Activated CD8-positive, alpha-beta T cell treated with anti-CD3 and anti-CD28 coated beads, Interleukin-2, amount 10 ng/mL, durations not matched to agents 7 days and 5 days (primary cell): Measurements from ENCODE around the gene PHAF1. TPM values are rescaled to one million over a fixed set of nuclear protein-coding genes. Genes with fewer than 3 reads are reported as not detected.
"Not testable (repeated sequence)": the region's sequence is repeated elsewhere in the genome, so short reads cannot be mapped to it uniquely, and the experiment has no call there.

ENCODE experiments used
- ATAC-seq: fragments of 150-1000 bp; cut with Tn5 transposase; one replicate; pipeline ENCODE4 v1.10.0; 2021; ENCODE audit warnings: moderate library complexity
- CTCF ChIA-PET: fragments of 350-600 bp; sonication (Branson Sonifier 250); formaldehyde crosslinking; loops from one replicate; lab custom pipeline; 2021; ENCODE audit warnings: antibody characterized with exemption; lab: Charles Lee
- POLR2A ChIA-PET: fragments of 350-600 bp; sonication (Branson Sonifier 250); formaldehyde crosslinking; loops from one replicate; lab custom pipeline; 2021; ENCODE audit warnings: antibody characterized with exemption; lab: Charles Lee
- DNase-seq: peaks from one replicate; pipeline ENCODE4 v3.0.0-alpha.2; 2020
- H3K27ac Mint-ChIP-seq: one replicate; pipeline ENCODE4 v1.8.0; 2021; ENCODE audit warnings: mild to moderate bottlenecking, mixed read lengths
- H3K27me3 Mint-ChIP-seq: one replicate; pipeline ENCODE4 v1.8.0; 2021; ENCODE audit warnings: low read depth, mixed read lengths
- H3K36me3 Mint-ChIP-seq: one replicate; pipeline ENCODE4 v1.8.0; 2021; ENCODE audit warnings: low read depth, mixed read lengths
- H3K4me1 Mint-ChIP-seq: one replicate; pipeline ENCODE4 v1.8.0; 2021; ENCODE audit warnings: low read depth, mixed read lengths
- H3K4me3 Mint-ChIP-seq: one replicate; pipeline ENCODE4 v1.8.0; 2021; ENCODE audit warnings: mild to moderate bottlenecking, mixed read lengths
- H3K9me3 Mint-ChIP-seq: one replicate; pipeline ENCODE4 v1.8.0; 2022; ENCODE audit warnings: mixed read lengths; ENCODE audit not compliant: insufficient read depth
- total RNA-seq, 2 experiments: library from RNA; stranded (reverse); gene quantifications; one replicate each; pipeline ENCODE4 v1.2.3, GENCODE V29; 2021

The PHAF1 gene
- total RNA-seq, 2 experiments from 2014 or later, result 16.5 TPM

DNA sequence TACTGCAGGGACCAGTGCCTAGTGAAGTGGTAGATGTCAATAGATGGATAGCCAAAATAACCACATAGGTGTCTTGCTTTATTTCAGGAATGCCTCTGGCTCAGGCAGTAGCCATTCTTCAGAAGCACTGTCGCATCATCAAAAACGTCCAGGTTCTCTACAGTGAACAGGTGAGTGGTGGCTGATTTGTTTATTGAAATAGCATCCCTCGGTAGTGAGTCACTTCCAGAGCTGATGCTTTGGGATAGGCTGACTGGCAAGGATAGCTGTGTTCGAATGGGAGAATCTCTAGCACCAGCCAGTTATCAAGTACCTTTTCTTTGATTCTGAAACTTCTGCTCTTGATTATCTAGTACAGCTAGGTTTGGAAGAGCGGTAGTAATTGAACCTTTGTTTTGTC is 10.3 kb downstream of the PHAF1 start:
- H3K4me1 Mint-ChIP-seq, result peaks cover 1% of the 10 kb centered on the region
- ChIA-PET CTCF (interaction anchor here (0.7 to 1.6 kb wide), 4 partner anchors 9 to 102 kb away, joined by 3 to 6 read pairs (median 5); no protein-coding TSS in a partner anchor), POLR2A (interaction anchor here (1.0 kb wide), 1 partner anchor 92 kb away, joined by 3 read pairs; no protein-coding TSS in a partner anchor)
- ATAC-seq, result no peak
- H3K27ac Mint-ChIP-seq, result no peak overlapping the region
- peaks cover 19% of the 10 kb centered on the region for H3K36me3 Mint-ChIP-seq
- DNase-seq, result no peak
- no peaks in the 10 kb centered on the region for H3K27me3 Mint-ChIP-seq
- no peaks in the 10 kb centered on the region for H3K9me3 Mint-ChIP-seq
- H3K4me3 Mint-ChIP-seq, result no peak overlapping the region

DNA sequence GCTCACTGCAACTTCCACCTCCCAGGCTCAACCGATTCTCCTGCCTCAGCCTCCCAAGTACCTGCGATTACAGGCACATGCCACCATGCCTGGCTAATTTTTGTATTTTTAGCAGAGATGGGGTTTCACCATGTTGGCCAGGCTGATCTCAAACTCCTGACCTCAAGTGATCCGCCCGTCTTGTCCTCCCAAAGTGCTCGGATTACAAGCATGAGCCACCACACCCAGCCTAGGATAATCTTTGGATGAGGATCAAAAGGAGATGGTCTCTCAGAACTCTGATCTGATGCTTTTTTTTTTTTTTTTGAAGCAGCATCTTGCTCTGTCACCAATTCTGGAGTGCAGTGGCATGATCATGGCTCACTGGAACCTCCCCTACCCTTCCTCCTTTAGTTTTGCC is 13.1 kb downstream of the PHAF1 start:
- POLR2A ChIA-PET, DNase-seq, H3K27ac Mint-ChIP-seq, H3K9me3 Mint-ChIP-seq, ATAC-seq, CTCF ChIA-PET, H3K27me3 Mint-ChIP-seq, H3K4me3 Mint-ChIP-seq, H3K4me1 Mint-ChIP-seq: not testable (repeated sequence)
- peaks cover 28% of the 10 kb centered on the region for H3K36me3 Mint-ChIP-seq

DNA sequence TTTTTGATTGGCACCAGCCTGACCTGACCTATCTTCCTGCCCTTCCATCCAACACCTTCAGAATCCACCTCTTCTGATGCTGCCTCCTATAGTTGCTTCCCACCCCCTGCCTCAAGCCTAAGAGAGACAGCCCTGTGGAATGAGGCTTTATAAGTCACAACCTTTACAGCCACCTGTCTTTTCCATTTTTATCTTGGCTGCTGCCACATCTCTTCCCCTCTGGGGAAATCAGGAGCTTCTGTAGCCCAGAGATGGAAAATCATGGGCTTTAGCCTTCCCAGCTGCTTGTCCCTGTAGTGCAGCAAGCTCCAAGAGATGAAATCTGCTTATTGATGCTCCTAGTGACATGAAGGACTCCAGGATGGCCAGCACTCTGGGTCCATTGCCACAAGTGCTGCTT is 18.7 kb downstream of the PHAF1 start:
- no peak overlapping the region for H3K27ac Mint-ChIP-seq
- ChIA-PET CTCF (interaction anchor here (1.0 to 2.6 kb wide), 4 partner anchors 9 to 110 kb away, joined by 3 to 14 read pairs (median 5); partner anchors contain the start of gene B3GNT9), POLR2A (interaction anchor here (1.0 kb wide), 1 partner anchor 10 kb away, joined by 3 read pairs; no protein-coding TSS in a partner anchor)

DNA sequence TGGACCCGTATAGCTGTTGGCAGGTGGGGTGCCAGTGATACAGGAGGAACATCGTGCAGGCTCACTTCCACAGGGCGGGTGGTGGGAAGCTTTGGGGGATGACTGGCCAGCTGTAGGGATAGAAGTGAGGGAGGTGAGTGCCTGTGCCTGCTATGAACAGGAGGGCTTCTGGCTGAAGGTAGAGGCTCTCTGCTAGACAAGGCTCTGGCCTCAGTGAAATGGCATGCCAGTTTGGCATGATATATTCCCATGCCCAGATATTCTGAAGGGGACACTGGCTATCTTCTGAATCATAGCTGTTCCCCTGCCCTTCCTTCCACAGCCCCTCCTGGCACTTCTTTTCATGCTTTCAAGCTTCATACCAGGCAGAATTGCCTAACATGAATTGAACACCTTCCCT is 19.1 kb downstream of the PHAF1 start:
- no peaks in the 10 kb centered on the region for H3K4me1 Mint-ChIP-seq
- no peak for DNase-seq
- H3K9me3 Mint-ChIP-seq, result no peaks in the 10 kb centered on the region
- H3K27ac Mint-ChIP-seq, result no peak overlapping the region
- H3K36me3 Mint-ChIP-seq, result peaks cover 32% of the 10 kb centered on the region
- ChIA-PET CTCF (interaction anchor here (1.0 to 2.6 kb wide), 4 partner anchors 9 to 111 kb away, joined by 3 to 14 read pairs (median 4); no protein-coding TSS in a partner anchor), POLR2A (interaction anchor here (1.0 kb wide), 1 partner anchor 9 kb away, joined by 3 read pairs; no protein-coding TSS in a partner anchor)
- no peak for ATAC-seq
- H3K4me3 Mint-ChIP-seq, result no peak overlapping the region
- no peaks in the 10 kb centered on the region for H3K27me3 Mint-ChIP-seq

More for the DNA sequence above, 18.7 kb downstream of the PHAF1 start:
- Mint-ChIP-seq H3K4me1 (no peaks in the 10 kb centered on the region), H3K27me3 (no peaks in the 10 kb centered on the region), H3K36me3 (peaks cover 33% of the 10 kb centered on the region), H3K9me3 (no peaks in the 10 kb centered on the region), H3K4me3 (no peak overlapping the region)
- ATAC-seq, result no peak
- no peak for DNase-seq

DNA sequence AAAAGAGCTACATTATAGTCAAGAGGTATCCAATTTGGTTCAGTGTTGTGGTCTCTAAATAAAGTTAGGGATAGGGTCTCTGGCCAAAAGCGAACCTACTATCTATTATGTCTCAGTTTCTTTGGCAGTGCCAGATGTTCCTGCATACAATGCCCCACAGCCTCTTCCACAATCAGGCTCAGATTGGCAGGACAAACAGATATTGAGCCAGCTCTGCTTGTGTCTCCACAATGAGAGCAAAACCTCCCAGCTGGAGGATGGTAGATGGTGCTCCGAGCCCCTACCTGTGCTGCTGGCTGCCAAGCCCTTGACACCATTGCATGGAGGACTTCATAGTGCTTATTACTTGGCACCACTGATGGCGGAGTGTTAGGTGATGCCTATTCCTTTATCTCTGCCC is 19.7 kb downstream of the PHAF1 start:
- ATAC-seq (no peak), DNase-seq (no peak)
- peaks cover 36% of the 10 kb centered on the region for H3K36me3 Mint-ChIP-seq
- ChIA-PET POLR2A (interaction anchor here (0.6 to 1.0 kb wide), 2 partner anchors 9 to 17 kb away, joined by 3 to 6 read pairs; no protein-coding TSS in a partner anchor), CTCF (interaction anchor here (1.0 to 2.6 kb wide), 6 partner anchors 10 to 111 kb away, joined by 3 to 14 read pairs (median 4); partner anchors contain the start of genes FBXL8 and TRADD)
- H3K4me1 Mint-ChIP-seq, result no peaks in the 10 kb centered on the region
- no peak overlapping the region for H3K27ac Mint-ChIP-seq
- no peak overlapping the region for H3K4me3 Mint-ChIP-seq
- H3K27me3 Mint-ChIP-seq, result no peaks in the 10 kb centered on the region
- H3K9me3 Mint-ChIP-seq, result no peaks in the 10 kb centered on the region

DNA sequence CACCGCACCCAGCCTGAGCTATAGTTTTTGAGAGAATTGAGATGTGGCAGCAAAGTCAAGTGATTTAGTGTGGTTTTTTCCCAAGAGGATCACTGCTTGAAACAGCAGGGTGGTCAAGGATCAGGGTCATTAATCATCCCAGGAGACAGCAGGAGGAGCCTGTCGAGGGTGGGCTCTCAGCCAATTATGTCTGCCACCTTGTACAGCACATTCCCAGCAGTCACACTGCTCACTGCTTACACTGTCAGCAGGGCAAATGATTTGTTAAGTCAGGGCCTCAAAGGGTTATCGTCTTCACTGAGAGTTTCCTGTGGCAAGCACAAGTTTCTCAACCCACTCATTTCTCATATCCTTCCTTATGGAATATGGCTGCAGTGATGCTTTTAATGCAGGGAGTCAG is 27.9 kb downstream of the PHAF1 start:
- DNase-seq (no peak), ATAC-seq (no peak)
- Mint-ChIP-seq H3K27me3 (no peaks in the 10 kb centered on the region), H3K4me3 (no peak overlapping the region), H3K4me1 (no peaks in the 10 kb centered on the region), H3K9me3 (no peaks in the 10 kb centered on the region), H3K36me3 (peaks cover 39% of the 10 kb centered on the region), H3K27ac (no peak overlapping the region)
- ChIA-PET CTCF (interaction anchor here (1.9 kb wide), 1 partner anchor 18 kb away, joined by 7 read pairs; no protein-coding TSS in a partner anchor), POLR2A (interaction anchor here (0.9 kb wide), 1 partner anchor 9 kb away, joined by 3 read pairs; no protein-coding TSS in a partner anchor)

DNA sequence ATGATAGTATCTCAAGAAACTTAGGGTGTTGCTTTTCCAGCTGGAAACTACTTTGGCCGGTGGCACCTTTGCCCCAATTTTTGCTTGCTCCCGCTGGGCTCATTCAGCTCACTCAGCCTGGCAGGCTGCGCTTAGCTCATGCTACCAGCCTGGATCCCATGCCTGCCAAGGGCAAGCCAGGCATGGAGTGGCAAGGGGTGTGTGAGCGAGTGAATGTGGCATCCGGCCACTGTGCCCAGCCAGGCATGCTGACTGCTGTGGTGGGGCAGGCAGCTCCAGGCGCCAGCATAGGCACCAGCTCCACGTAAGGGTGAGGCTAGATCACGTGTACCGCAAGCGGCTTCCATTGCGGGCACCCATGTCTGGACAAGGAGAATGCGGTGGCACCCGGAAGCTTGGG is 31.6 kb downstream of the PHAF1 start:
- H3K9me3 Mint-ChIP-seq, result no peaks in the 10 kb centered on the region
- ATAC-seq (no peak), DNase-seq (no peak)
- H3K27ac Mint-ChIP-seq, result no peak overlapping the region
- ChIA-PET POLR2A (interaction anchor here (0.7 to 0.9 kb wide), 3 partner anchors 17 to 51 kb away, joined by 3 to 4 read pairs (median 4); no protein-coding TSS in a partner anchor), CTCF (interaction anchor here (0.9 to 4.1 kb wide), 6 partner anchors 9 to 246 kb away, joined by 3 to 22 read pairs (median 4); no protein-coding TSS in a partner anchor)
- H3K4me1 Mint-ChIP-seq, result no peaks in the 10 kb centered on the region
- H3K27me3 Mint-ChIP-seq, result no peaks in the 10 kb centered on the region
- H3K4me3 Mint-ChIP-seq, result no peak overlapping the region
- peaks cover 44% of the 10 kb centered on the region for H3K36me3 Mint-ChIP-seq

DNA sequence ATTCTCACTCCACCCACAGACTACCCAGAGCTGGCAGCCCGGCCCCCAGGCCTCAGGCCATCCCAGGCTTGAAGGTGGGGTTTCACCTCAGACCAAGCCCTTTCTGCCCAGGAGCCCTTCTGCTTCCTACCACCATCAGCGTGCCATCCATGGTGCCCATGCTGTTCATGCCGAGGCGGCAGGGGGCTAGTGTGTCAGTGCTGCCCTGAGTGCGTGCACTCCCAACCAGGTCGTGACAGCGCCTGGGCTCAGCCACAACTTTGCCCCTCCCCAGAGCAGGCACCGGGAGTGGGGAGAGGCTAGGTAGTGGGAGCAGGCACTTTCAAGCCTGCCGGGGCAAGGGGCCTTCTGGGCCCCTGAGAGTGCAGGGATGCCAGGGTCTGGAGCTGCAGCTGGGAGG is 32.6 kb downstream of the PHAF1 start:
- no peak for DNase-seq
- Mint-ChIP-seq H3K4me1 (no peaks in the 10 kb centered on the region), H3K27me3 (no peaks in the 10 kb centered on the region), H3K36me3 (peaks cover 44% of the 10 kb centered on the region), H3K27ac (no peak overlapping the region), H3K9me3 (no peaks in the 10 kb centered on the region), H3K4me3 (no peak overlapping the region)
- ChIA-PET POLR2A (no interaction called here), CTCF (no interaction called here)
- ATAC-seq, result no peak

DNA sequence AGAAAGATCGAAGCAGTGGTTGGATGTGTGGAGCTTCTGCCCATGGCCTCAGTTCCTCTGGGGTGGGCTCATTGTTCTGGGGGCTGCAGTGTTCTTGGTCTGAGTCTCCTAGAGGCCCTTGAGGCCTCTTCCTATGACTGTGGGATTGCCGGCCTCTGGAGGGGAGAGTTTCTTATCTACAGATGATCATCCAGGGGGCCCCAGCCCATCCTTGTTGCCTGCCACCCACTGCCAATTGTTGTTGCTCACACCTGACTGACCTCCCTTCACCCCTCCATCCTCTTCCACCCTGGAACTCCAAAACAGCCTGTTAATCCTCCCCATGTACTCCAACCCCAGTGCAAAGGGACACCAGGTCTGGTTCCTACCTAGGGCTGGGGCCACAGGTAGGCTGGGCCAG is 35.2 kb downstream of the PHAF1 start:
- ChIA-PET CTCF (interaction anchor here (0.9 to 3.0 kb wide), 2 partner anchors 10 to 127 kb away, joined by 3 to 13 read pairs; no protein-coding TSS in a partner anchor), POLR2A (no interaction called here)
- H3K9me3 Mint-ChIP-seq, result no peaks in the 10 kb centered on the region
- ATAC-seq (no peak), DNase-seq (no peak)
- no peaks in the 10 kb centered on the region for H3K27me3 Mint-ChIP-seq
- H3K4me3 Mint-ChIP-seq, result no peak overlapping the region
- H3K27ac Mint-ChIP-seq, result no peak overlapping the region
- peaks cover 3% of the 10 kb centered on the region for H3K4me1 Mint-ChIP-seq
- H3K36me3 Mint-ChIP-seq, result peaks cover 55% of the 10 kb centered on the region

DNA sequence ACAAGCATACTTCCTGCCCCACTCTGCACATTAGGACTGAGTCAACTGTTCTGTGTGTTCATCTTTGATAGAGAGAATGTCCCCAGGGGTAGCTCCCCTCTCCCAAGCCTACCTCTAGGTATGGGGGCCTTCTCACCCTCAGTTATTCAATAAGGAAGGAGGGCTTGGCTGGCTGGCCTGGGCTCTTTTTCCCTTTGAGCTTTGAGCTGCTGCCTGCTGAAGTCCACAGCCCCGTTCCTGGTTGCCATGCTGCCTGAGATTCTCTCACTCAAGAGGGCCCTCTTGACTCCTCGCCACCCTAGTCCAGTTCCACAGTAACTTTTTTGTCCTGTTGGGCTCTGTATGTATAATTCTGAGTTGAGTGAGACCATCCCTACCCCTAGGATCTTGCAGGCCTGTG is 36.0 kb downstream of the PHAF1 start:
- H3K4me1 Mint-ChIP-seq, result peaks cover 3% of the 10 kb centered on the region
- no peak for DNase-seq
- peaks cover 55% of the 10 kb centered on the region for H3K36me3 Mint-ChIP-seq
- no peaks in the 10 kb centered on the region for H3K27me3 Mint-ChIP-seq
- CTCF ChIA-PET, result interaction anchor here (0.8 to 3.0 kb wide), 3 partner anchors 9 to 128 kb away, joined by 3 to 13 read pairs (median 3); no protein-coding TSS in a partner anchor
- ATAC-seq, result no peak
- no peak overlapping the region for H3K27ac Mint-ChIP-seq
- H3K4me3 Mint-ChIP-seq, result no peak overlapping the region
- H3K9me3 Mint-ChIP-seq, result no peaks in the 10 kb centered on the region
- POLR2A ChIA-PET, result no interaction called here

DNA sequence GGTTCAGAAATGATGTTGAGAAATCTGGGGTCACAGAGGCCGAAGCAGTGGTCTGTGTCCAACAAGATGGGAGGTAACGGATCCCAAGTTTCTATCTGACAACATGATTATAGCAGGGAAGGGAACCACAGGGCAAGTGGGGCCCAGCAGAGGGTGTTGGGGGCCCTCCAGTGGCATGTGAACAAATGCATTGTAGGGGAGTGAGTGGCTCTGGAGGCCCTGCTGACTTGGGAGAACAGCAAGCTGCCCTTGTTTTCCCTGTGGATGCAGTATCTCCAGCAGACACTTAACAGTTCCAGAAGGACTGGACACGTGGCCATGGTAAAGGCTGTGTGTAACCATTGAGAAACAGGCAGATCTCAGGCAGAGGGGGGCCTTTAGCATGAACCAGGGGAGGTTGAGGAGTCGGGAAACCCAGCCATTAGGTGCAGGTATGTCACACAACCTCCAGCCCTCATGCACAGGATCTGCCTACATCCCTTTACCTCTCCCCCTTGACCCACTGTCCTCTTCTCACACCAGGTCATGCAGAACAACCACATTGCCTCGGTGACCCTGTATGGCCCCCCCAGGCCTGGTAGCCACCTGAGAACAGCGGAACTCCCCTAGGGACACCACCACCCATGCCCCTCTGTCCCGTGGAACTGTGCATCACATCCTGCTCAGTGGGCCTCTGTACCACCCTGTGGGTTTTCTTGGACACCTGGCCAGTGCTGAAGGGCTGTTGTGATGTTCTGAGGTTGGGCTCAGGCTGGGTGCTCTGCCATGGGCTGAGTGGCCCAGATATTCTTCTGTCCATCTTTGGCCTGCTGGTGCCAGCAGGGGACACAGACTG is 37.0 kb downstream of the PHAF1 start:
- peaks cover 50% of the 10 kb centered on the region for H3K36me3 Mint-ChIP-seq
- H3K4me1 Mint-ChIP-seq, result peaks cover 12% of the 10 kb centered on the region
- no peaks in the 10 kb centered on the region for H3K9me3 Mint-ChIP-seq
- ChIA-PET POLR2A (interaction anchor here (0.8 kb wide), 1 partner anchor 14 kb away, joined by 3 read pairs; no protein-coding TSS in a partner anchor), CTCF (interaction anchor here (0.8 kb wide), 1 partner anchor 8 kb away, joined by 3 read pairs; no protein-coding TSS in a partner anchor)
- no peak overlapping the region for H3K4me3 Mint-ChIP-seq
- ATAC-seq, result no peak
- no peak for DNase-seq
- H3K27me3 Mint-ChIP-seq, result peaks cover 3% of the 10 kb centered on the region
- peak overlapping the region; percentile 37 for H3K27ac Mint-ChIP-seq
